Sigmoid colon (tissue), 4 donors: ENCODE measurements around the gene TWIST1.

Source experiments
- POLR2A ChIP-seq, 2 donors: fragments of 450-650 bp; IDR thresholded peaks; one replicate each; pipeline ENCODE4 v1.6.1; 2016; ENCODE audit warnings: antibody characterized with exemption in 2 of 2, mild to moderate bottlenecking in 2 of 2, moderate library complexity in 2 of 2
- POLR2AphosphoS5 ChIP-seq, 4 donors: sonication (generic); formaldehyde crosslinking; IDR thresholded peaks; one replicate each; pipeline ENCODE4 v1.6.1; 2017; ENCODE audit warnings: antibody characterized with exemption in 4 of 4
- TF ChIP-seq, protein P1 (sequence below), 4 experiments: fragments of 450-650 bp in 3 of 4; fragments of 200-600 bp in 1 of 4; IDR thresholded peaks; one replicate each; pipeline ENCODE4 v1.5.1; 2016 to 2019; ENCODE audit warnings: antibody characterized with exemption in 4 of 4, mild to moderate bottlenecking in 3 of 4, moderate library complexity in 2 of 4

DNA sequence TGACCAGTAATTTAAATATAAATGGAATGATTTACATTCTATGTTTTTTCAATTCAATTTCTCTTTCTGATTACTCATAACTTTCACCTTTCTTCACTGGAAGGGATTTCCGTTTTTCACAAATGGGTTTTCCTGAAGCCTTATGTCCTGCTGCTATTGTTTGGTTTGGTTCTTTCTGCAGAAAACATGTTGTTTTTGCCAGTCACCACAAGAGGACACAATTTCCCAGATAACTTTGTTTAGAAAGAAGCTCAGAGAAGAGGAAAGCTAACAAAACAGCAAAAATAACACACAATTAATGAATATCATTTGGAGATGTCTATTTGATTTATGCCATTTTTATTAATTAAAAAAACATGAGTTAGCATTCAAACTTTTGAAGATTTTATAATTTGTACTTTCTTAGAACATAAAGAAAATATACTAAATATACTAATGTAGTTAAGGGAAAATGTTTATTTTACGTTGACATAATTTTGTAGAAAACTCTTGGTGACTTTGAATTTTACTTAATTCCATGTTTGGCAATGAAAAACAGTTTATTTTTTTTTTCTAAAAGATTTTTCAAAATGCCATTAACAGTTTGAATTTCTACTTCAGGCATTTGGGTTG, 4.6 kb upstream of the TWIST1 start:
- TF ChIP-seq, protein P1, sequence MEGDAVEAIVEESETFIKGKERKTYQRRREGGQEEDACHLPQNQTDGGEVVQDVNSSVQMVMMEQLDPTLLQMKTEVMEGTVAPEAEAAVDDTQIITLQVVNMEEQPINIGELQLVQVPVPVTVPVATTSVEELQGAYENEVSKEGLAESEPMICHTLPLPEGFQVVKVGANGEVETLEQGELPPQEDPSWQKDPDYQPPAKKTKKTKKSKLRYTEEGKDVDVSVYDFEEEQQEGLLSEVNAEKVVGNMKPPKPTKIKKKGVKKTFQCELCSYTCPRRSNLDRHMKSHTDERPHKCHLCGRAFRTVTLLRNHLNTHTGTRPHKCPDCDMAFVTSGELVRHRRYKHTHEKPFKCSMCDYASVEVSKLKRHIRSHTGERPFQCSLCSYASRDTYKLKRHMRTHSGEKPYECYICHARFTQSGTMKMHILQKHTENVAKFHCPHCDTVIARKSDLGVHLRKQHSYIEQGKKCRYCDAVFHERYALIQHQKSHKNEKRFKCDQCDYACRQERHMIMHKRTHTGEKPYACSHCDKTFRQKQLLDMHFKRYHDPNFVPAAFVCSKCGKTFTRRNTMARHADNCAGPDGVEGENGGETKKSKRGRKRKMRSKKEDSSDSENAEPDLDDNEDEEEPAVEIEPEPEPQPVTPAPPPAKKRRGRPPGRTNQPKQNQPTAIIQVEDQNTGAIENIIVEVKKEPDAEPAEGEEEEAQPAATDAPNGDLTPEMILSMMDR (IDR thresholded peaks at IDR 0.05), result peak in 1 of 4 experiments; percentile 25
- TF ChIP-seq POLR2AphosphoS5 (IDR thresholded peaks at IDR 0.05), result no peak
- TF ChIP-seq POLR2A (IDR thresholded peaks at IDR 0.05), result no peak
